NOMO-1 treated with DMSO at 0.1 percent for 48 hours (cell line): ENCODE measurements around the gene TDO2.
A peak's percentile ranks its signal among the peaks of the same experiment; 100 is the strongest.

Experiments used
- DNase-seq: peaks from one replicate; lab custom pipeline; 2025; ENCODE audit not compliant: unreplicated experiment; lab: John Stamatoyannopoulos, UW

Gene TDO2

GRCh38 chr4:155952501-155952901 is 49.0 kb downstream of the TDO2 start:
- no peak for DNase-seq

GRCh38 chr4:155953151-155954117 is 49.9 kb downstream of the TDO2 start, which contains the start of gene CTSO:
TSS of gene CTSO (minus strand) at chr4:155953866. CDS start at chr4:155953847, 19 bp downstream.
- DNase-seq = peak; percentile 72

GRCh38 chr4:155954118-155954685 is 50.7 kb downstream of the TDO2 start:
- no peak for DNase-seq

- no peak for DNase-seq
Measured at GRCh38 chr4:155954939-155955338, 51.4 kb downstream of the TDO2 start.

GRCh38 chr4:155956461-155956860 is 53.0 kb downstream of the TDO2 start:
- DNase-seq = no peak

GRCh38 chr4:155959417-155959816 is 55.9 kb downstream of the TDO2 start:
- no peak for DNase-seq

- DNase-seq = no peak
Measured at GRCh38 chr4:155960522-155960921, 57.0 kb downstream of the TDO2 start.

GRCh38 chr4:155961575-155961974 is 58.1 kb downstream of the TDO2 start:
- DNase-seq = no peak

GRCh38 chr4:155962767-155963166 is 59.3 kb downstream of the TDO2 start:
- DNase-seq = no peak

GRCh38 chr4:155964016-155964891 is 60.8 kb downstream of the TDO2 start:
- DNase-seq = no peak

- DNase-seq = no peak
Measured at GRCh38 chr4:155966171-155966570, 62.7 kb downstream of the TDO2 start.

GRCh38 chr4:155966731-155967395 is 63.4 kb downstream of the TDO2 start:
- DNase-seq = no peak
